Measurements from ENCODE around the gene MRPL14. TPM values are rescaled to one million over a fixed set of nuclear protein-coding genes. Genes with fewer than 3 reads are reported as not detected.

The MRPL14 gene
- total and polyA plus RNA-seq, 2 of the 4 experiments (the other 2 are of a cell fraction) = 43.7 to 87.9 TPM

DNA sequence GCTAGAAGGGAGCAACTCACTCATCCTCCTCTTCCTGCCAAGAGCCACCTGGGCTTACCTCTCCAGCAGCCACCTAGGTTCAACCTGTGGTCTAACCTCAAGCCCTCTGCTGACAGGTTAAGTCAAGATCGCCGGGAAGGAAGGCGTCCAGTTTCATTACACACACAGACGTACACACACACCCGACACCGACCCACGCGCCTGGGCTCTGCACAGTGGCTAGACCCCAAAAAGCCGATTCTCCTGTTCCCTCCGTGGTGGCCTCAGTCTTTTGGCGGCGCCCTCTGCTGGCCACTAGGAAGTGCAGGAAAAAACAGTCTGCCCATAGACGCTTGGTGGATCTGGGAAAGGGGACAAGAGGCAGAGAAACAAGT, 52.8 kb downstream of the MRPL14 start (continued):
- TF ChIP-seq MXI1 (IDR thresholded peaks at IDR 0.05; ENCODE audit: borderline replicate concordance, low read depth, low read length) = peak; percentile 65; the same call in 1 of the 2 replicates

DNA sequence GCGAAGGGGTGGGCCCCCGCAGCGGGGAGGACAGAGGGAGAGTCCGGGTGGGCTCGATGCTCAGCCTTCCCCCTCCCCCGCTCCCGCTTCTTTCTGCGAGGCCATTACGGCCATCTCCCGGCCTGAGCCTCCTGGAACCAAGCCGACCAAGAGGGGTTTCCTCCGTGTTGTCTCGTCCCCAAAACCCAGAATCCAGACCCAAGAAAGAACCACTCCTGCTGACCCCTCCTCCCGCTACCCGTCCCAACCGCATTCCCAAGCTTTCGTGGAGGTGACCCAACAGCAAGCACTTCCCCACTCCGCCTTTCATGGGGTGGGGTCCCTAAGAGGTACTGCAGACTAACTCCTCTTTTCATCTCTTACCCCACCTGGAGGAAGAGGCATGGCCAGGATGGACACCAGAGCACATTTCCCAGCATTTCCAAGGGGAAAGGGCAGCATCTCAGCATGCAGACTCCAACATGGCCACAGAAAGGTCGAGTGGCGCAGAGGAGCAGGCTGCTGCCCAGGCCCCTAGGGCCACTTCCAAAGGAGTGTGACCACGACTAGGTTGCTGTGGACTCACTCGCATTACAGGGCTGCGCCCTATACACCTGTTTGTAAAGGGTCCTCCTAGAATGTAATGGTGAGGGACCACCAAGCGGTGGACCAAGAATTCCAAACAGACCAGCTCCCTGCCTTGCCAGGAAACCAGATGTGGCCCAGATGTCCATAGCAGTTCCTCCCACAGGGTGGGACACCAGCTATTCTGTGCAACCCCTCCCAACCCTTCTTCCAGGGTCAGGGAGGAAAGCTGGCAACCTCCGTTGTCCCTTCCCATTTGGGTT, 53.4 kb downstream of the MRPL14 start:
- peak overlapping the region; percentile 97 for H3K18ac ChIP-seq (ENCODE audit: low read depth, low read length)
- 17% methylated on average over 8 of the region's 25 CpGs; no CpG with 5 or more reads in 1 of the 2 experiments for WGBS, 2 experiments (ENCODE audit: extremely low coverage in 2 of 2, insufficient read length in 1 of 2)
- H2BK120ac ChIP-seq (ENCODE audit: low read depth, low read length) = peak overlapping the region; percentile 99
- H4K5ac ChIP-seq (ENCODE audit: low read depth, low read length) = peak overlapping the region; percentile 97
- no peaks in the 10 kb centered on the region for H3K9me3 ChIP-seq (ENCODE audit: control insufficient read depth, insufficient read depth, low read length)
- TF ChIP-seq RCOR1 (IDR thresholded peaks at IDR 0.05; ENCODE audit: insufficient replicate concordance, low read length) (no peak), RAD21 (IDR thresholded peaks at IDR 0.05; ENCODE audit: low read length) (no peak)
- H3K36me3 ChIP-seq (ENCODE audit: control insufficient read depth, insufficient read depth, low read length) = no peaks in the 10 kb centered on the region
- peak overlapping the region; percentile 45 for H3K56ac ChIP-seq (ENCODE audit: extremely low read depth, insufficient read depth, low read length)
- H4K91ac ChIP-seq (ENCODE audit: insufficient read depth, low read depth, low read length) = peak overlapping the region; percentile 97
- dilution Hi-C loops (cut with HindIII; ENCODE audit: low sequenced_read_pairs, unreplicated experiment) (no loop called here), intact Hi-C loops (cut with micrococcal nuclease) (loop anchor here (1.0 to 5.0 kb wide), 7 partner anchors 63 to 407 kb away; no protein-coding TSS in a partner anchor), in situ Hi-C loops (cut with MboI; ENCODE audit: low sequenced_read_pairs) (loop anchor here (5.0 to 10.0 kb wide), 2 partner anchors 302 to 469 kb away; partner anchors contain the start of gene VEGFA)
- POLR2A ChIA-PET (ENCODE audit: unreplicated experiment) = no interaction called here
- CTCF ChIA-PET = interaction anchor here (1.4 to 4.6 kb wide), 3 partner anchors 83 to 466 kb away, joined by 8 to 22 read pairs (median 10); partner anchors contain the start of gene VEGFA
- DNase-seq = no peak
- peaks cover 16% of the 10 kb centered on the region for H3K9me1 ChIP-seq (ENCODE audit: insufficient read depth, low read length)
- peak overlapping the region; percentile 97 for H3K14ac ChIP-seq (replicated peaks; ENCODE audit: low read depth, low read length)
- peak overlapping the region; percentile 94 for H2BK15ac ChIP-seq (ENCODE audit: low read depth, low read length)
- peaks cover 32% of the 10 kb centered on the region for H3K4me1 ChIP-seq (ENCODE audit: control insufficient read depth, insufficient read depth, low read length)
- BruUV-seq (replicated peaks) = no TSS peak
- peak overlapping the region; percentile 99 for H2AK9ac ChIP-seq (replicated peaks; ENCODE audit: low read depth, low read length, poor library complexity)
- H2AK5ac ChIP-seq (ENCODE audit: low read depth, low read length) = peak overlapping the region; percentile 100
- peaks cover 0 to 15% of the 10 kb centered on the region in 2 experiments; a peak in 3 of 4 replicates for H3K79me1 ChIP-seq (ENCODE audit: low read depth in 1 of 2, low read length in 2 of 2)
- peak overlapping the region; percentile 90 for H2BK20ac ChIP-seq (ENCODE audit: low read depth, low read length)
- peak overlapping the region; percentile 87 for H3K27ac ChIP-seq (ENCODE audit: insufficient read depth, low read length)
- H3K4me3 ChIP-seq (ENCODE audit: insufficient read depth, low read depth, low read length) = no peak overlapping the region
- ATAC-seq (ENCODE audit: low read depth) = no peak; the same call in 1 of the 2 replicates
- no peaks in the 10 kb centered on the region for H4K20me1 ChIP-seq (ENCODE audit: insufficient read depth, low read length)
- H4K8ac ChIP-seq (ENCODE audit: low read depth in 2 of 2, low read length in 2 of 2) = peak overlapping the region; percentile 98 to 99
- H3K23ac ChIP-seq (ENCODE audit: low read depth, low read length) = peak overlapping the region; percentile 93
- peak overlapping the region; percentile 89 for H2AFZ ChIP-seq (replicated peaks; ENCODE audit: low read length, poor library complexity)
- H2BK5ac ChIP-seq (ENCODE audit: low read depth, low read length, poor library complexity, severe bottlenecking) = peak overlapping the region; percentile 88
- H3K27me3 ChIP-seq (ENCODE audit: control insufficient read depth, insufficient read depth, low read length) = no peaks in the 10 kb centered on the region
- peak overlapping the region; percentile 61 for H3K9ac ChIP-seq (ENCODE audit: low read depth, low read length)
- H3K4ac ChIP-seq (ENCODE audit: low read depth, low read length) = peak overlapping the region; percentile 97
- peak overlapping the region; percentile 33 for H3K4me2 ChIP-seq (ENCODE audit: low read depth, low read length)

All from IMR-90 (cell line).